HAP-1 (cell line): ENCODE data around the gene YPEL4.
"Not testable (repeated sequence)": the region's sequence is repeated elsewhere in the genome, so short reads cannot be mapped to it uniquely, and the experiment has no call there.

Source experiments
- DNase-seq, 2 experiments: peaks; one replicate each; pipeline ENCODE4 v3.0.0-alpha.2; 2016 to 2020; ENCODE audit warnings: low spot score in 2 of 2
- H3K27me3 ChIP-seq: fragments of 250-450 bp; sonication (Bioruptor Pico); 2 replicates; pipeline ENCODE4 v1.5.1; 2020; ENCODE audit warnings: low read depth, mild to moderate bottlenecking, moderate library complexity
- H3K36me3 ChIP-seq: fragments of 250-450 bp; sonication (Bioruptor Pico); replicated peaks from 2 replicates; pipeline ENCODE4 v1.5.1; 2020; ENCODE audit warnings: mild to moderate bottlenecking
- H3K4me1 ChIP-seq: fragments of 250-450 bp; sonication (Bioruptor Pico); 2 replicates; pipeline ENCODE4 v1.5.1; 2020; ENCODE audit warnings: mild to moderate bottlenecking
- H3K4me3 ChIP-seq: fragments of 250-450 bp; sonication (Bioruptor Pico); 2 replicates; pipeline ENCODE4 v1.5.1; 2020; ENCODE audit warnings: mild to moderate bottlenecking, moderate library complexity
- H3K9me3 ChIP-seq: fragments of 250-450 bp; sonication (Bioruptor Pico); 2 replicates; pipeline ENCODE4 v1.5.1; 2020; ENCODE audit warnings: mild to moderate bottlenecking, moderate library complexity
- in situ Hi-C: fragments of 300-500 bp; cut with MboI; formaldehyde crosslinking; loops from 3 replicates; pipeline ENCODE4 v1.14.3; 2020; ENCODE audit warnings: low sequenced_read_pairs, inconsistent platforms, mixed read lengths

YPEL4 gene

GRCh38 chr11:57649826-57650738 is at the start of gene YPEL4:
Gene YPEL4, minus strand, starts transcription at chr11:57649912. Its CDS starts 2,805 bp downstream, at chr11:57647107.
- H3K4me1 ChIP-seq, result peaks cover 5% of the 10 kb centered on the region; the same call in 1 of the 2 replicates
- H3K36me3 ChIP-seq, result peaks cover 6% of the 10 kb centered on the region
- no peak within 1 kb of the TSS for H3K4me3 ChIP-seq
- H3K9me3 ChIP-seq, result no peaks in the 10 kb centered on the region; the same call in 1 of the 2 replicates
- peak in 1 of 2 experiments; percentile 43 for DNase-seq
- H3K27me3 ChIP-seq, result peaks cover 25% of the 10 kb centered on the region
- in situ Hi-C loops, result no loop called here

GRCh38 chr11:57698843-57699365 is 49.2 kb upstream of the YPEL4 start:
- H3K27me3 ChIP-seq, result no peaks in the 10 kb centered on the region
- no peak for DNase-seq
- peaks cover 71% of the 10 kb centered on the region for H3K36me3 ChIP-seq
- H3K4me3 ChIP-seq, result no peak overlapping the region
- in situ Hi-C loops, result no loop called here
- no peaks in the 10 kb centered on the region for H3K4me1 ChIP-seq
- H3K9me3 ChIP-seq, result no peaks in the 10 kb centered on the region

- in situ Hi-C loops, result not testable (repeated sequence)
- peaks cover 79% of the 10 kb centered on the region for H3K36me3 ChIP-seq
Observed at GRCh38 chr11:57690474-57690873, 40.8 kb upstream of the YPEL4 start.

GRCh38 chr11:57681168-57681567 is 31.5 kb upstream of the YPEL4 start:
- H3K4me1 ChIP-seq, result no peaks in the 10 kb centered on the region
- H3K36me3 ChIP-seq, result peaks cover 60% of the 10 kb centered on the region
- DNase-seq, result no peak
- in situ Hi-C loops, result no loop called here
- no peaks in the 10 kb centered on the region for H3K27me3 ChIP-seq
- no peak overlapping the region for H3K4me3 ChIP-seq
- H3K9me3 ChIP-seq, result no peaks in the 10 kb centered on the region

More at GRCh38 chr11:57690474-57690873, 40.8 kb upstream of the YPEL4 start:
- H3K9me3 ChIP-seq, H3K27me3 ChIP-seq, H3K4me3 ChIP-seq, H3K4me1 ChIP-seq, DNase-seq: not testable (repeated sequence)

- no peaks in the 10 kb centered on the region for H3K4me1 ChIP-seq
- DNase-seq, result no peak
- in situ Hi-C loops, result no loop called here
- no peaks in the 10 kb centered on the region for H3K27me3 ChIP-seq
- H3K9me3 ChIP-seq, result no peaks in the 10 kb centered on the region
- H3K4me3 ChIP-seq, result no peak overlapping the region
- H3K36me3 ChIP-seq, result peaks cover 60% of the 10 kb centered on the region
Observed at GRCh38 chr11:57680552-57680874, 30.8 kb upstream of the YPEL4 start.

GRCh38 chr11:57679396-57679795 is 29.7 kb upstream of the YPEL4 start:
- Histone ChIP-seq H3K27me3 (no peaks in the 10 kb centered on the region), H3K36me3 (peaks cover 60% of the 10 kb centered on the region), H3K4me3 (no peak overlapping the region), H3K9me3 (no peaks in the 10 kb centered on the region), H3K4me1 (no peaks in the 10 kb centered on the region)
- no peak for DNase-seq
- in situ Hi-C loops, result no loop called here

- Histone ChIP-seq H3K36me3 (peaks cover 63% of the 10 kb centered on the region), H3K9me3 (no peaks in the 10 kb centered on the region), H3K4me3 (no peak overlapping the region), H3K4me1 (no peaks in the 10 kb centered on the region), H3K27me3 (no peaks in the 10 kb centered on the region)
- no peak for DNase-seq
- in situ Hi-C loops, result no loop called here
Observed at GRCh38 chr11:57675176-57675941, 25.6 kb upstream of the YPEL4 start.

- in situ Hi-C loops, result no loop called here
- no peak for DNase-seq
- H3K4me3 ChIP-seq, result no peak overlapping the region
- H3K9me3 ChIP-seq, result no peaks in the 10 kb centered on the region
- H3K4me1 ChIP-seq, result peaks cover 1% of the 10 kb centered on the region; the same call in 1 of the 2 replicates
- H3K36me3 ChIP-seq, result peaks cover 52% of the 10 kb centered on the region
- no peaks in the 10 kb centered on the region for H3K27me3 ChIP-seq
Observed at GRCh38 chr11:57674251-57674650, 24.5 kb upstream of the YPEL4 start.

- peaks cover 5% of the 10 kb centered on the region; the same call in 1 of the 2 replicates for H3K4me1 ChIP-seq
- in situ Hi-C loops, result loop anchor here (10.0 kb wide), 2 partner anchors 324 to 906 kb away; partner anchors contain the start of genes LPXN and ZFP91
- H3K36me3 ChIP-seq, result peaks cover 21% of the 10 kb centered on the region
- H3K27me3 ChIP-seq, result no peaks in the 10 kb centered on the region
- no peaks in the 10 kb centered on the region for H3K9me3 ChIP-seq
- DNase-seq, result no peak
- H3K4me3 ChIP-seq, result peak overlapping the region; percentile 75
Observed at GRCh38 chr11:57668434-57668782, 18.7 kb upstream of the YPEL4 start.

- H3K27me3 ChIP-seq, result no peaks in the 10 kb centered on the region
- in situ Hi-C loops, result loop anchor here (10.0 kb wide), 2 partner anchors 323 to 907 kb away; partner anchors contain the start of genes LPXN and ZFP91
- H3K36me3 ChIP-seq, result peaks cover 16% of the 10 kb centered on the region
- H3K9me3 ChIP-seq, result no peaks in the 10 kb centered on the region
- H3K4me1 ChIP-seq, result peaks cover 5% of the 10 kb centered on the region; the same call in 1 of the 2 replicates
- H3K4me3 ChIP-seq, result peak within 1 kb of the TSS; percentile 75
- DNase-seq, result peak; percentile 97 to 99
Observed at GRCh38 chr11:57667736-57668433, 18.2 kb upstream of the YPEL4 start, which contains the start of gene ZDHHC5. Gene ZDHHC5, plus strand, starts transcription at chr11:57668114. Its CDS starts 4,977 bp downstream, at chr11:57673091.

- Histone ChIP-seq H3K4me3 (peak overlapping the region; percentile 75), H3K36me3 (peaks cover 9% of the 10 kb centered on the region), H3K27me3 (no peaks in the 10 kb centered on the region), H3K4me1 (peaks cover 5% of the 10 kb centered on the region; the same call in 1 of the 2 replicates), H3K9me3 (no peaks in the 10 kb centered on the region)
- DNase-seq, result peak; percentile 95 to 96
- in situ Hi-C loops, result loop anchor here (10.0 kb wide), 2 partner anchors 322 to 908 kb away; partner anchors contain the start of genes LPXN and ZFP91
Observed at GRCh38 chr11:57667117-57667735, 17.5 kb upstream of the YPEL4 start.

GRCh38 chr11:57663975-57664374 is 14.3 kb upstream of the YPEL4 start:
- in situ Hi-C loops, result loop anchor here (10.0 kb wide), 2 partner anchors 319 to 911 kb away; partner anchors contain the start of genes LPXN and ZFP91
- H3K27me3 ChIP-seq, result no peaks in the 10 kb centered on the region
- DNase-seq, result no peak
- peaks cover 2% of the 10 kb centered on the region; the same call in 1 of the 2 replicates for H3K4me1 ChIP-seq
- H3K4me3 ChIP-seq, result no peak overlapping the region
- no peaks in the 10 kb centered on the region for H3K9me3 ChIP-seq
- peaks cover 22% of the 10 kb centered on the region for H3K36me3 ChIP-seq
